Gastroesophageal sphincter (tissue), 4 donors: ENCODE measurements around the gene FEM1B. TPM values are rescaled to one million over a fixed set of nuclear protein-coding genes. Genes with fewer than 3 reads are reported as not detected.

Source experiments
- ATAC-seq: fragments of 150-250 bp; one replicate; pipeline ENCODE4 v1.9.1; 2016; ENCODE audit warnings: mild to moderate bottlenecking, moderate library complexity
- H3K27ac ChIP-seq, 4 donors: fragments of 200-600 bp; sonication (generic) in 3 of 4; 1 replicate in 3 of 4; 2 replicates in 1 of 4; pipeline ENCODE4 v1.5.1; 2016 to 2019
- H3K27me3 ChIP-seq: fragments of 200-600 bp; sonication (generic); one replicate; pipeline ENCODE4 v1.5.1; 2019
- H3K36me3 ChIP-seq, 2 donors: fragments of 200-600 bp; sonication (generic); one replicate each; pipeline ENCODE4 v1.5.1; 2019; ENCODE audit warnings: control low read depth in 1 of 2
- H3K4me1 ChIP-seq, 3 donors: fragments of 200-600 bp; sonication (generic); 1 replicate in 2 of 3; 2 replicates in 1 of 3; pipeline ENCODE4 v1.5.1; 2016 to 2019; ENCODE audit warnings: control low read depth in 2 of 3
- H3K4me3 ChIP-seq, 2 donors: fragments of 200-600 bp; sonication (generic); one replicate each; pipeline ENCODE4 v1.5.1; 2019; ENCODE audit warnings: mild to moderate bottlenecking in 1 of 2, moderate library complexity in 1 of 2
- H3K9me3 ChIP-seq, 3 donors: fragments of 200-600 bp; sonication (generic); one replicate each; pipeline ENCODE4 v1.5.1; 2017 to 2019; ENCODE audit warnings: control low read depth in 2 of 3
- CTCF ChIP-seq, 4 experiments: fragments of 200-600 bp in 2 of 4; fragments of 450-650 bp in 2 of 4; sonication (generic) in 1 of 4; IDR thresholded peaks; one replicate each; pipeline ENCODE4 v1.5.1; 2017 to 2019; ENCODE audit warnings: antibody characterized with exemption in 4 of 4, mild to moderate bottlenecking in 2 of 4, moderate library complexity in 2 of 4
- EP300 ChIP-seq: sonication (generic); formaldehyde crosslinking; IDR thresholded peaks from one replicate; pipeline ENCODE4 v1.6.1; 2017; ENCODE audit warnings: antibody characterized with exemption, mild to moderate bottlenecking
- POLR2A ChIP-seq, 2 donors: fragments of 450-650 bp; IDR thresholded peaks; one replicate each; pipeline ENCODE4 v1.6.1; 2017; ENCODE audit warnings: antibody characterized with exemption in 2 of 2, mild to moderate bottlenecking in 2 of 2, moderate library complexity in 1 of 2
- POLR2AphosphoS5 ChIP-seq: sonication (generic); formaldehyde crosslinking; IDR thresholded peaks from one replicate; pipeline ENCODE4 v1.6.1; 2017; ENCODE audit warnings: antibody characterized with exemption
- WGBS, 2 donors: methylation state at CpG; one replicate each; pipeline ENCODE4 v1.1.5; 2018; ENCODE audit warnings: low coverage in 1 of 2; 5-methylcytosine and 5-hydroxymethylcytosine counted together
- total RNA-seq, 4 donors: library from RNA; depleted of rRNA; stranded (reverse); fragments of >200 nt; gene quantifications; one replicate each; pipeline ENCODE4 v1.1.0, GENCODE V29; 2016

Gene FEM1B
- total RNA-seq, 4 donors from 2014 or later, result 64.8 to 71.7 (median 67.5) TPM

GRCh38 chr15:68277131-68277602 lies 378 bp upstream of the FEM1B start:
- Histone ChIP-seq H3K4me1 (peaks cover 0 to 66% (median 21%) of the 10 kb centered on the region in 3 donors), H3K27me3 (no peaks in the 10 kb centered on the region), H3K9me3 (no peaks in the 10 kb centered on the region), H3K36me3 (no peaks in the 10 kb centered on the region), H3K4me3 (peak overlapping the region; percentile 58 to 82), H3K27ac (peak overlapping the region; percentile 94 to 99 (median 98))
- WGBS, 2 donors, result 0% methylated on average over 17 to 22 of the region's 25 CpGs
- TF ChIP-seq POLR2AphosphoS5 (peak; percentile 22), CTCF (IDR thresholded peaks at IDR 0.05) (no peak), POLR2A (IDR thresholded peaks at IDR 0.05) (peak in 1 of 2 donors; percentile 36)
- peak; percentile 24 for ATAC-seq

- Histone ChIP-seq H3K36me3 (no peaks in the 10 kb centered on the region), H3K27me3 (no peaks in the 10 kb centered on the region), H3K9me3 (no peaks in the 10 kb centered on the region), H3K4me3 (peak overlapping the region; percentile 58 to 82), H3K4me1 (peaks cover 0 to 66% (median 16%) of the 10 kb centered on the region in 3 donors), H3K27ac (peak overlapping the region; percentile 94 to 99 (median 98))
- ATAC-seq, result no peak
- TF ChIP-seq POLR2A (IDR thresholded peaks at IDR 0.05) (no peak), POLR2AphosphoS5 (no peak), CTCF (IDR thresholded peaks at IDR 0.05) (peak in 1 of 4 experiments; percentile 32), EP300 (no peak)
- WGBS, 2 donors, result 0% methylated on average over 7 of the region's 22 CpGs; no CpG with 5 or more reads in 1 of the 2 donors
Measured at GRCh38 chr15:68278345-68278594, 725 bp downstream of the FEM1B start.

- TF ChIP-seq POLR2A (IDR thresholded peaks at IDR 0.05), result no peak
- no peaks in the 10 kb centered on the region for H3K27me3 ChIP-seq
- H3K36me3 ChIP-seq, result no peaks in the 10 kb centered on the region
- H3K27ac ChIP-seq, result peak overlapping the region; percentile 94 to 99 (median 98)
- H3K9me3 ChIP-seq, result no peaks in the 10 kb centered on the region
- no peak for ATAC-seq
- peaks cover 0 to 71% (median 16%) of the 10 kb centered on the region in 3 donors for H3K4me1 ChIP-seq
- WGBS, 2 donors, result 0 to 18% methylated on average over 3 to 23 of the region's 23 CpGs
- peak overlapping the region; percentile 58 to 82 for H3K4me3 ChIP-seq
Measured at GRCh38 chr15:68278595-68279405, 1.3 kb downstream of the FEM1B start.

- no peak for TF ChIP-seq POLR2AphosphoS5
- no peak for TF ChIP-seq EP300
- no peak for TF ChIP-seq CTCF (IDR thresholded peaks at IDR 0.05)
- TF ChIP-seq POLR2A (IDR thresholded peaks at IDR 0.05), result no peak
- Histone ChIP-seq H3K27me3 (no peaks in the 10 kb centered on the region), H3K4me1 (peaks cover 0 to 79% (median 16%) of the 10 kb centered on the region in 3 donors), H3K4me3 (peak overlapping the region; percentile 58 to 82), H3K27ac (peak overlapping the region; percentile 94 to 99 (median 98)), H3K36me3 (peaks cover 0 to 8% of the 10 kb centered on the region in 2 donors), H3K9me3 (no peaks in the 10 kb centered on the region)
- 18 to 20% methylated on average over 10 to 11 of the region's 11 CpGs for WGBS, 2 donors
- no peak for ATAC-seq
Measured at GRCh38 chr15:68279779-68280753, 2.5 kb downstream of the FEM1B start.

- Histone ChIP-seq H3K9me3 (no peaks in the 10 kb centered on the region), H3K27me3 (no peaks in the 10 kb centered on the region), H3K4me3 (peak overlapping the region; percentile 58 to 82), H3K36me3 (peaks cover 0 to 10% of the 10 kb centered on the region in 2 donors), H3K27ac (peak overlapping the region; percentile 70 to 99 (median 96)), H3K4me1 (peaks cover 4 to 81% (median 21%) of the 10 kb centered on the region in 3 donors)
- TF ChIP-seq POLR2AphosphoS5, result no peak
- TF ChIP-seq POLR2A (IDR thresholded peaks at IDR 0.05), result no peak
- no peak for TF ChIP-seq EP300
- TF ChIP-seq CTCF (IDR thresholded peaks at IDR 0.05), result no peak
- no peak for ATAC-seq
- WGBS, 2 donors, result 13 to 14% methylated on average over 1 of the region's 1 CpG
Measured at GRCh38 chr15:68281008-68281407, 3.5 kb downstream of the FEM1B start.
